Measurements from ENCODE around the gene CHRNA9. TPM values are rescaled to one million over a fixed set of nuclear protein-coding genes. Genes with fewer than 3 reads are reported as not detected.

CHRNA9 gene
- total and polyA plus RNA-seq, 2 of the 13 experiments (the other 11 are each of a cell fraction or from before 2014, with no cell fraction given): not detected

DNA sequence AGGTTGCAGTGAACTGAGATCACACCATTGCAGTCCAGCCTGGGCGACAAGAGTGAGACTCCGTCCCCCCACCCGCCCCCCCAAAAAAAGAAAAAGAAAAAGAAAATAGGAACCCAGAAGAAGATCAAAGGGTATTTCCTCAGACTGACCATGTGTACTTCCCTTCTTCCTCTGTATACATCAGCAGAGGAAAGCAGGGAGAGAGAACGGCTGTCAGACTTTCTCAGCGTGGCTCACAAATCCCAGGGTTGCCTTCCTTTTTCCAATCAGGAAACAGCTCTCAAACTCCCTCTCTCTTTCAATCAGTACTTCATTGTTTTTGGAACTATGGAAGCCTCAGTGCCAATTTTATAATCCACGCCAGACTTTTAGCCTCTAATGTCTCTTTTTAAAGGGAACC is 59.1 kb downstream of the CHRNA9 start:
- in situ Hi-C loops (cut with HindIII; ENCODE audit: extremely low pct_ligation_motif_present, low pct_unique_long_range_greater_than_20kb) (no loop called here), intact Hi-C loops (cut with micrococcal nuclease; ENCODE audit: unreplicated experiment) (no loop called here)
- Histone ChIP-seq H3K79me2 (ENCODE audit: insufficient read depth, low read length) (no peaks in the 10 kb centered on the region), H3K4me3 (replicated peaks in 1 of 3; ENCODE audit: insufficient read depth in 1 of 3, low read depth in 2 of 3, low read length in 3 of 3) (no peak overlapping the region), H3K4me1 (ENCODE audit: insufficient read depth, low read length) (peaks cover 24% of the 10 kb centered on the region), H3K36me3 (replicated peaks in 1 of 2; ENCODE audit: control insufficient read depth in 1 of 2, insufficient read depth in 2 of 2, low read length in 2 of 2) (no peaks in the 10 kb centered on the region), H2AFZ (ENCODE audit: low read length) (peak overlapping the region; percentile 15), H4K20me1 (ENCODE audit: insufficient read depth, low read length) (no peaks in the 10 kb centered on the region), H3K27ac (ENCODE audit: extremely low read length, insufficient read depth, low read length) (no peak overlapping the region), H3K9me3 (ENCODE audit: low read length) (no peaks in the 10 kb centered on the region), H3K27me3 (ENCODE audit: control insufficient read depth in 1 of 2, insufficient read depth in 2 of 2, low read length in 2 of 2) (0 out of 5 replicates have a peak, but pooled peaks cover 0 to 8% of the 10 kb centered on the region in 2 experiments), H3K4me2 (ENCODE audit: low read depth, low read length) (peak overlapping the region; percentile 12; the same call in 1 of the 2 replicates), H3K9ac (ENCODE audit: insufficient read depth, low read depth, low read length) (no peak overlapping the region)
- FAIRE-seq: no peak
- TF ChIP-seq, protein P1, sequence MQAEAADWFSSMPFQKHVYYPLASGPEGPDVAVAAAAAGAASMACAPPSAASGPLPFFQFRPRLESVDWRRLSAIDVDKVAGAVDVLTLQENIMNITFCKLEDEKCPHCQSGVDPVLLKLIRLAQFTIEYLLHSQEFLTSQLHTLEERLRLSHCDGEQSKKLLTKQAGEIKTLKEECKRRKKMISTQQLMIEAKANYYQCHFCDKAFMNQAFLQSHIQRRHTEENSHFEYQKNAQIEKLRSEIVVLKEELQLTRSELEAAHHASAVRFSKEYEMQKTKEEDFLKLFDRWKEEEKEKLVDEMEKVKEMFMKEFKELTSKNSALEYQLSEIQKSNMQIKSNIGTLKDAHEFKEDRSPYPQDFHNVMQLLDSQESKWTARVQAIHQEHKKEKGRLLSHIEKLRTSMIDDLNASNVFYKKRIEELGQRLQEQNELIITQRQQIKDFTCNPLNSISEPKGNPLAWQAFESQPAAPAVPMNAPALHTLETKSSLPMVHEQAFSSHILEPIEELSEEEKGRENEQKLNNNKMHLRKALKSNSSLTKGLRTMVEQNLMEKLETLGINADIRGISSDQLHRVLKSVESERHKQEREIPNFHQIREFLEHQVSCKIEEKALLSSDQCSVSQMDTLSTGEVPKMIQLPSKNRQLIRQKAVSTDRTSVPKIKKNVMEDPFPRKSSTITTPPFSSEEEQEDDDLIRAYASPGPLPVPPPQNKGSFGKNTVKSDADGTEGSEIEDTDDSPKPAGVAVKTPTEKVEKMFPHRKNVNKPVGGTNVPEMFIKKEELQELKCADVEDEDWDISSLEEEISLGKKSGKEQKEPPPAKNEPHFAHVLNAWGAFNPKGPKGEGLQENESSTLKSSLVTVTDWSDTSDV (CRISPR knock-in tag; IDR thresholded peaks at IDR 0.05): no peak
- TF ChIP-seq CHCHD3 (CRISPR knock-in tag; IDR thresholded peaks at IDR 0.05): no peak
- no peak for TF ChIP-seq THAP11 (CRISPR knock-in tag; IDR thresholded peaks at IDR 0.05)
- no peak for TF ChIP-seq TCF7 (IDR thresholded peaks at IDR 0.05; ENCODE audit: low read depth)
- no peak for TF ChIP-seq GATA4 (IDR thresholded peaks at IDR 0.05; ENCODE audit: borderline replicate concordance, low read depth)
- no peak for TF ChIP-seq GLMP (CRISPR knock-in tag; IDR thresholded peaks at IDR 0.05; ENCODE audit: borderline replicate concordance)
- TF ChIP-seq ZNF430 (CRISPR knock-in tag; IDR thresholded peaks at IDR 0.05): no peak
- TF ChIP-seq, protein P2, sequence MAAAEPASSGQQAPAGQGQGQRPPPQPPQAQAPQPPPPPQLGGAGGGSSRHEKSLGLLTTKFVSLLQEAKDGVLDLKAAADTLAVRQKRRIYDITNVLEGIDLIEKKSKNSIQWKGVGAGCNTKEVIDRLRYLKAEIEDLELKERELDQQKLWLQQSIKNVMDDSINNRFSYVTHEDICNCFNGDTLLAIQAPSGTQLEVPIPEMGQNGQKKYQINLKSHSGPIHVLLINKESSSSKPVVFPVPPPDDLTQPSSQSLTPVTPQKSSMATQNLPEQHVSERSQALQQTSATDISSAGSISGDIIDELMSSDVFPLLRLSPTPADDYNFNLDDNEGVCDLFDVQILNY (CRISPR knock-in tag; conservative IDR thresholded peaks at IDR 0.05): no peak
- no peak for TF ChIP-seq ZXDC (CRISPR knock-in tag; IDR thresholded peaks at IDR 0.05)
- TF ChIP-seq KDM6A (CRISPR knock-in tag; IDR thresholded peaks at IDR 0.05; ENCODE audit: low read depth): no peak
- TF ChIP-seq ZNF33B (CRISPR knock-in tag; IDR thresholded peaks at IDR 0.05): no peak
- no peak for TF ChIP-seq MAFF (IDR thresholded peaks at IDR 0.05; ENCODE audit: low read depth, low read length)
- no peak for TF ChIP-seq ZNF816 (CRISPR knock-in tag; IDR thresholded peaks at IDR 0.05; ENCODE audit: borderline replicate concordance)
- TF ChIP-seq, protein P3, sequence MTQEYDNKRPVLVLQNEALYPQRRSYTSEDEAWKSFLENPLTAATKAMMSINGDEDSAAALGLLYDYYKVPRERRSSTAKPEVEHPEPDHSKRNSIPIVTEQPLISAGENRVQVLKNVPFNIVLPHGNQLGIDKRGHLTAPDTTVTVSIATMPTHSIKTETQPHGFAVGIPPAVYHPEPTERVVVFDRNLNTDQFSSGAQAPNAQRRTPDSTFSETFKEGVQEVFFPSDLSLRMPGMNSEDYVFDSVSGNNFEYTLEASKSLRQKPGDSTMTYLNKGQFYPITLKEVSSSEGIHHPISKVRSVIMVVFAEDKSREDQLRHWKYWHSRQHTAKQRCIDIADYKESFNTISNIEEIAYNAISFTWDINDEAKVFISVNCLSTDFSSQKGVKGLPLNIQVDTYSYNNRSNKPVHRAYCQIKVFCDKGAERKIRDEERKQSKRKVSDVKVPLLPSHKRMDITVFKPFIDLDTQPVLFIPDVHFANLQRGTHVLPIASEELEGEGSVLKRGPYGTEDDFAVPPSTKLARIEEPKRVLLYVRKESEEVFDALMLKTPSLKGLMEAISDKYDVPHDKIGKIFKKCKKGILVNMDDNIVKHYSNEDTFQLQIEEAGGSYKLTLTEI (CRISPR knock-in tag; conservative IDR thresholded peaks at IDR 0.05): no peak
- TF ChIP-seq ZSCAN20 (CRISPR knock-in tag; IDR thresholded peaks at IDR 0.05; ENCODE audit: borderline replicate concordance): no peak
- ChIA-PET CTCF (ENCODE audit: low intra/inter-chr PET ratio, low total read pairs) (no interaction called here), POLR2A (no interaction called here)
- no peak for ATAC-seq
- no TSS peak for BruUV-seq (replicated peaks)
- 48% methylated on average over 6 of the region's 6 CpGs for WGBS (ENCODE audit: low lambda C conversion rate)
- no peak for DNase-seq (ENCODE audit: low spot score)
